ENCODE data around the gene RANBP10. TPM values are rescaled to one million over a fixed set of nuclear protein-coding genes. Genes with fewer than 3 reads are reported as not detected.

Gene RANBP10
- total and polyA plus RNA-seq, 9 of the 15 experiments (the other 6 are each of a cell fraction or from before 2014, with no cell fraction given): 0.61 to 19.3 (median 5.9) TPM

DNA sequence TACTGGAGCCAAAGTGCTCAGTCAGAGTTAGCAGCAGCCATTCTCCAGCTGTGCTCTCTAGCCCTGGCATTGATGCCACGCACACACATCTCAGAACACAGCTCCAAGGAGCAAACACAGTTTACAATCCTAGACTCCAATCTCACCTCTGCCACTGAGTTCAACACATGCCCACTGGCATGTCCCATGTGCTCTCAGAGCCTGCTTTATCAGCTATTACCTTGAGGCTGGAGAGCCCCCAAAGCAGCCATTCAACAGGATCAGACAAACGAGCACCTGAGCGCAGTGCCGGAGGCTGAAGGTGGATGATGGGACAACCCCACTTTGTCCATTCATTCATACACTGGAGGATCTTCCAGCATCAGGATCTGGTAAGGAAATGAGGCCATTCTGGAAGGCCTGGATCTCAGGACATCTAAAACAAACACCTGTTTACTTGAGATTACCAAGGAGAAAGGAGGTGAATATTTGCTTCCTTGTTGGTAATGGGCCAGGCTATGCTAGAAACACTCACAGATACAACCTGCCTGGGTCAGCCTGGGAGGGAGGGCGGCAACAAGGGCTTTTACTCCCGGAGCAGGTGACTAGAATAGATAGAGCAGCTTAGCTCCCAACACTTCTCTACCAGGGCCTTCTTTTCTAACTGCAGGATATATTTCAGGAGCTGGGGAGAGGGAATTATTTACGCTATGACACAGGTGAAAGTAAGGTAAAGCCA, 25.4 kb downstream of the RANBP10 start (continued):
- TF ChIP-seq, protein P1, sequence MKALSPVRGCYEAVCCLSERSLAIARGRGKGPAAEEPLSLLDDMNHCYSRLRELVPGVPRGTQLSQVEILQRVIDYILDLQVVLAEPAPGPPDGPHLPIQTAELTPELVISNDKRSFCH (CRISPR knock-in tag; IDR thresholded peaks at IDR 0.05): no peak
- TF ChIP-seq, protein P1 (tag; IDR thresholded peaks at IDR 0.05): 0 out of 2 replicates have a peak, but pooled peaks have one; percentile 13
- TF ChIP-seq, protein P2, sequence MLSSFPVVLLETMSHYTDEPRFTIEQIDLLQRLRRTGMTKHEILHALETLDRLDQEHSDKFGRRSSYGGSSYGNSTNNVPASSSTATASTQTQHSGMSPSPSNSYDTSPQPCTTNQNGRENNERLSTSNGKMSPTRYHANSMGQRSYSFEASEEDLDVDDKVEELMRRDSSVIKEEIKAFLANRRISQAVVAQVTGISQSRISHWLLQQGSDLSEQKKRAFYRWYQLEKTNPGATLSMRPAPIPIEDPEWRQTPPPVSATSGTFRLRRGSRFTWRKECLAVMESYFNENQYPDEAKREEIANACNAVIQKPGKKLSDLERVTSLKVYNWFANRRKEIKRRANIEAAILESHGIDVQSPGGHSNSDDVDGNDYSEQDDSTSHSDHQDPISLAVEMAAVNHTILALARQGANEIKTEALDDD (IDR thresholded peaks at IDR 0.05): peak; percentile 59
- TF ChIP-seq GATA2 (CRISPR knock-in tag; IDR thresholded peaks at IDR 0.05) (no peak), ZNF79 (CRISPR knock-in tag; IDR thresholded peaks at IDR 0.05; ENCODE audit: low read depth) (no peak), NEUROD1 (IDR thresholded peaks at IDR 0.05; ENCODE audit: borderline replicate concordance, low read depth, low read length, partially characterized antibody) (no peak)
- TF ChIP-seq, protein P3, sequence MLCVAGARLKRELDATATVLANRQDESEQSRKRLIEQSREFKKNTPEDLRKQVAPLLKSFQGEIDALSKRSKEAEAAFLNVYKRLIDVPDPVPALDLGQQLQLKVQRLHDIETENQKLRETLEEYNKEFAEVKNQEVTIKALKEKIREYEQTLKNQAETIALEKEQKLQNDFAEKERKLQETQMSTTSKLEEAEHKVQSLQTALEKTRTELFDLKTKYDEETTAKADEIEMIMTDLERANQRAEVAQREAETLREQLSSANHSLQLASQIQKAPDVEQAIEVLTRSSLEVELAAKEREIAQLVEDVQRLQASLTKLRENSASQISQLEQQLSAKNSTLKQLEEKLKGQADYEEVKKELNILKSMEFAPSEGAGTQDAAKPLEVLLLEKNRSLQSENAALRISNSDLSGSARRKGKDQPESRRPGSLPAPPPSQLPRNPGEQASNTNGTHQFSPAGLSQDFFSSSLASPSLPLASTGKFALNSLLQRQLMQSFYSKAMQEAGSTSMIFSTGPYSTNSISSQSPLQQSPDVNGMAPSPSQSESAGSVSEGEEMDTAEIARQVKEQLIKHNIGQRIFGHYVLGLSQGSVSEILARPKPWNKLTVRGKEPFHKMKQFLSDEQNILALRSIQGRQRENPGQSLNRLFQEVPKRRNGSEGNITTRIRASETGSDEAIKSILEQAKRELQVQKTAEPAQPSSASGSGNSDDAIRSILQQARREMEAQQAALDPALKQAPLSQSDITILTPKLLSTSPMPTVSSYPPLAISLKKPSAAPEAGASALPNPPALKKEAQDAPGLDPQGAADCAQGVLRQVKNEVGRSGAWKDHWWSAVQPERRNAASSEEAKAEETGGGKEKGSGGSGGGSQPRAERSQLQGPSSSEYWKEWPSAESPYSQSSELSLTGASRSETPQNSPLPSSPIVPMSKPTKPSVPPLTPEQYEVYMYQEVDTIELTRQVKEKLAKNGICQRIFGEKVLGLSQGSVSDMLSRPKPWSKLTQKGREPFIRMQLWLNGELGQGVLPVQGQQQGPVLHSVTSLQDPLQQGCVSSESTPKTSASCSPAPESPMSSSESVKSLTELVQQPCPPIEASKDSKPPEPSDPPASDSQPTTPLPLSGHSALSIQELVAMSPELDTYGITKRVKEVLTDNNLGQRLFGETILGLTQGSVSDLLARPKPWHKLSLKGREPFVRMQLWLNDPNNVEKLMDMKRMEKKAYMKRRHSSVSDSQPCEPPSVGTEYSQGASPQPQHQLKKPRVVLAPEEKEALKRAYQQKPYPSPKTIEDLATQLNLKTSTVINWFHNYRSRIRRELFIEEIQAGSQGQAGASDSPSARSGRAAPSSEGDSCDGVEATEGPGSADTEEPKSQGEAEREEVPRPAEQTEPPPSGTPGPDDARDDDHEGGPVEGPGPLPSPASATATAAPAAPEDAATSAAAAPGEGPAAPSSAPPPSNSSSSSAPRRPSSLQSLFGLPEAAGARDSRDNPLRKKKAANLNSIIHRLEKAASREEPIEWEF (CRISPR knock-in tag; IDR thresholded peaks at IDR 0.05): no peak
- TF ChIP-seq, protein P4, sequence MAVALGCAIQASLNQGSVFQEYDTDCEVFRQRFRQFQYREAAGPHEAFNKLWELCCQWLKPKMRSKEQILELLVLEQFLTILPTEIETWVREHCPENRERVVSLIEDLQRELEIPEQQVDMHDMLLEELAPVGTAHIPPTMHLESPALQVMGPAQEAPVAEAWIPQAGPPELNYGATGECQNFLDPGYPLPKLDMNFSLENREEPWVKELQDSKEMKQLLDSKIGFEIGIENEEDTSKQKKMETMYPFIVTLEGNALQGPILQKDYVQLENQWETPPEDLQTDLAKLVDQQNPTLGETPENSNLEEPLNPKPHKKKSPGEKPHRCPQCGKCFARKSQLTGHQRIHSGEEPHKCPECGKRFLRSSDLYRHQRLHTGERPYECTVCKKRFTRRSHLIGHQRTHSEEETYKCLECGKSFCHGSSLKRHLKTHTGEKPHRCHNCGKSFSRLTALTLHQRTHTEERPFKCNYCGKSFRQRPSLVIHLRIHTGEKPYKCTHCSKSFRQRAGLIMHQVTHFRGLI (CRISPR knock-in tag; IDR thresholded peaks at IDR 0.05): no peak
